Lower lobe of right lung (tissue), 2 donors: ENCODE measurements around the gene SLC38A2. TPM values are rescaled to one million over a fixed set of nuclear protein-coding genes. Genes with fewer than 3 reads are reported as not detected.
A peak's percentile ranks its signal among the peaks of the same experiment; 100 is the strongest.

ENCODE experiments used
- ATAC-seq, 2 donors: fragments of 200-7000 bp; cut with Tn5 transposase; one replicate each; pipeline ENCODE4 v1.9.1; 2020 to 2022; ENCODE audit warnings: mild to moderate bottlenecking in 2 of 2, moderate library complexity in 2 of 2
- DNase-seq: peaks from one replicate; pipeline ENCODE4 v3.0.0-alpha.2; 2020
- H3K27ac ChIP-seq: fragments of 200-600 bp; one replicate; pipeline ENCODE4 v1.8.0; 2022
- H3K27me3 ChIP-seq: fragments of 200-600 bp; one replicate; pipeline ENCODE4 v1.8.0; 2022; ENCODE audit warnings: low read depth
- H3K36me3 ChIP-seq: fragments of 200-600 bp; one replicate; pipeline ENCODE4 v1.8.0; 2022; ENCODE audit warnings: mild to moderate bottlenecking
- H3K4me1 ChIP-seq: fragments of 200-600 bp; one replicate; pipeline ENCODE4 v1.8.0; 2022
- H3K4me3 ChIP-seq: fragments of 200-600 bp; one replicate; pipeline ENCODE4 v1.8.0; 2022; ENCODE audit warnings: mild to moderate bottlenecking
- H3K9me3 ChIP-seq: fragments of 200-600 bp; one replicate; pipeline ENCODE4 v1.8.0; 2022
- intact Hi-C: fragments of 100-400 bp; cut with DNase I; formaldehyde crosslinking; loops from one replicate; pipeline ENCODE4 v1.11.0; 2022
- total RNA-seq: library from RNA; stranded (reverse); fragmentation: NEBNext Ultra II Directional; extraction: Animal tissue kit (Norgen Biotek cat#: 25700); gene quantifications from one replicate; pipeline ENCODE4 v1.2.1, GENCODE V29; 2021
- TF ChIP-seq, protein P1 (sequence below): fragments of 200-600 bp; IDR thresholded peaks from one replicate; pipeline ENCODE4 v1.8.0; 2022; ENCODE audit warnings: antibody characterized with exemption, mild to moderate bottlenecking
- donor health status: DM: no; HTN: yes; CAD: no; lungs with severe emphysema.

The SLC38A2 gene
- total RNA-seq, 1 donor from 2014 or later = 284 TPM

GRCh38 chr12:46387670-46388069 lies 15.1 kb upstream of the SLC38A2 start:
- no peaks in the 10 kb centered on the region for H3K36me3 ChIP-seq
- intact Hi-C loops = no loop called here
- H3K27me3 ChIP-seq = no peaks in the 10 kb centered on the region
- H3K4me3 ChIP-seq = no peak overlapping the region
- H3K9me3 ChIP-seq = no peaks in the 10 kb centered on the region
- DNase-seq (no peak), ATAC-seq (no peak)
- TF ChIP-seq, protein P1, sequence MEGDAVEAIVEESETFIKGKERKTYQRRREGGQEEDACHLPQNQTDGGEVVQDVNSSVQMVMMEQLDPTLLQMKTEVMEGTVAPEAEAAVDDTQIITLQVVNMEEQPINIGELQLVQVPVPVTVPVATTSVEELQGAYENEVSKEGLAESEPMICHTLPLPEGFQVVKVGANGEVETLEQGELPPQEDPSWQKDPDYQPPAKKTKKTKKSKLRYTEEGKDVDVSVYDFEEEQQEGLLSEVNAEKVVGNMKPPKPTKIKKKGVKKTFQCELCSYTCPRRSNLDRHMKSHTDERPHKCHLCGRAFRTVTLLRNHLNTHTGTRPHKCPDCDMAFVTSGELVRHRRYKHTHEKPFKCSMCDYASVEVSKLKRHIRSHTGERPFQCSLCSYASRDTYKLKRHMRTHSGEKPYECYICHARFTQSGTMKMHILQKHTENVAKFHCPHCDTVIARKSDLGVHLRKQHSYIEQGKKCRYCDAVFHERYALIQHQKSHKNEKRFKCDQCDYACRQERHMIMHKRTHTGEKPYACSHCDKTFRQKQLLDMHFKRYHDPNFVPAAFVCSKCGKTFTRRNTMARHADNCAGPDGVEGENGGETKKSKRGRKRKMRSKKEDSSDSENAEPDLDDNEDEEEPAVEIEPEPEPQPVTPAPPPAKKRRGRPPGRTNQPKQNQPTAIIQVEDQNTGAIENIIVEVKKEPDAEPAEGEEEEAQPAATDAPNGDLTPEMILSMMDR = no peak
- peak overlapping the region; percentile 66 for H3K27ac ChIP-seq
- H3K4me1 ChIP-seq = peaks cover 69% of the 10 kb centered on the region

- H3K27me3 ChIP-seq = no peaks in the 10 kb centered on the region
- peaks cover 75% of the 10 kb centered on the region for H3K4me1 ChIP-seq
- ATAC-seq = no peak
- peak overlapping the region; percentile 22 for H3K4me3 ChIP-seq
- DNase-seq = peak; percentile 61
- H3K27ac ChIP-seq = peak overlapping the region; percentile 66
- H3K9me3 ChIP-seq = no peaks in the 10 kb centered on the region
- intact Hi-C loops = no loop called here
- H3K36me3 ChIP-seq = no peaks in the 10 kb centered on the region
- TF ChIP-seq, protein P1 = no peak
Observed at GRCh38 chr12:46386877-46387629, 14.5 kb upstream of the SLC38A2 start.

DNA sequence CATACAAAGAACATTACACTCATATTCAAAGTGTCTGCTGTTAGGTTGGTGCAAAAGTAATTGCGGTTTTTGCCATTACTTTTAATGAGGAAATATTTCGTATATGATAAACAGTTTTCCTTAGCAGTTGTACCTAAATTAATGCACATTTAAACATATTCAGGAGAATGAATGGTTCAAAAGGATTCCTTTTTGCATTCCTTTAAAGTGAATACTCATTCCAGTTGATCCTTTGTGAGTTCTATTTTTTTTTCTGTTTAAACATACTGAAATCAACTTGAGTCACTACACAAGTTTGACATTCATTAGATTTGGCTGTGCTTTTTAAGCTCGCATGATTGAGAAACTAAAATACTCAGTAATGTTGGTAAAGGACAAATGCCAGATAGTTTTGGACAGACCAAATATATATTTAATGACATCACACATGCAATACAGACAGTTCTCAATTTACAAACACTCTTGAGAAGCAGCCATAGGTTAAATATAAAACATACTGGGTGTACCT lies 13.8 kb upstream of the SLC38A2 start:
- peaks cover 72% of the 10 kb centered on the region for H3K4me1 ChIP-seq

DNA sequence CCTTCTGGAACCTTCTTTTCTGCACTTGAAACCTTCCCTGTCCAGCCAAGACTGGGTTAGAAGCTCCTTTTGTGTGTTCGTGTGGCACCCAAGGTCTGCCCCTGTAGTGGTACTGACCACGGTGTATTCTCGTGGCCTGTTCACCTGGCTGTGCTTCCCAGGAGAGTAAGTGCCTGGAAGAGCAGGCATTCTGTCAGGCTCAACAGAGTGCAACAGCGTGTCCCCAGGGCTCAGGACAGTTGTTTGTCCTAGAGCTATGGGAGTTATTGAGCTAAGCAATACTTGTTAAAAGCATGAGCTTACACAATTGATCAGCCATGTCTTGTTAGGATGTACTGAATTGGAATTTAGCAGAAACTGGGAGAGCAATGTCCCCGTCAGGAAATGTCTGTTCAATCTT lies 12.9 kb upstream of the SLC38A2 start:
- TF ChIP-seq, protein P1 = no peak
- no peak for ATAC-seq
- DNase-seq = no peak
- H3K36me3 ChIP-seq = no peaks in the 10 kb centered on the region
- intact Hi-C loops = no loop called here
- H3K4me1 ChIP-seq = peaks cover 67% of the 10 kb centered on the region
- no peak overlapping the region for H3K4me3 ChIP-seq
- H3K27me3 ChIP-seq = no peaks in the 10 kb centered on the region
- H3K9me3 ChIP-seq = no peaks in the 10 kb centered on the region
- peak overlapping the region; percentile 19 for H3K27ac ChIP-seq

More for the DNA sequence above, 13.8 kb upstream of the SLC38A2 start:
- Histone ChIP-seq H3K27ac (peak overlapping the region; percentile 66), H3K27me3 (no peaks in the 10 kb centered on the region), H3K4me3 (peak overlapping the region; percentile 22), H3K36me3 (no peaks in the 10 kb centered on the region), H3K9me3 (no peaks in the 10 kb centered on the region)
- DNase-seq = no peak
- TF ChIP-seq, protein P1 = no peak
- intact Hi-C loops = no loop called here
- peak in 1 of 2 donors; percentile 0 for ATAC-seq

GRCh38 chr12:46384451-46385309 lies 12.1 kb upstream of the SLC38A2 start:
- TF ChIP-seq, protein P1 = no peak
- no peaks in the 10 kb centered on the region for H3K36me3 ChIP-seq
- H3K9me3 ChIP-seq = no peaks in the 10 kb centered on the region
- no peaks in the 10 kb centered on the region for H3K27me3 ChIP-seq
- no peak for ATAC-seq
- H3K4me3 ChIP-seq = peak overlapping the region; percentile 68
- H3K27ac ChIP-seq = peak overlapping the region; percentile 98
- no peak for DNase-seq
- peaks cover 60% of the 10 kb centered on the region for H3K4me1 ChIP-seq
- intact Hi-C loops = no loop called here
